Neural crest cell (in vitro differentiated cells): ENCODE data around the gene PLAU. TPM values are rescaled to one million over a fixed set of nuclear protein-coding genes. Genes with fewer than 3 reads are reported as not detected.

Experiments used
- DNase-seq: peaks from one replicate; pipeline ENCODE4 v3.0.0; 2021; ENCODE audit warnings: low read depth, mixed read lengths, low spot score
- H3K27ac Mint-ChIP-seq: one replicate; pipeline ENCODE4 v1.8.0; 2021; ENCODE audit warnings: mild to moderate bottlenecking, mixed read lengths; ENCODE audit not compliant: unreplicated experiment
- H3K27me3 Mint-ChIP-seq: 2 replicates; pipeline ENCODE4 v1.8.0; 2021; ENCODE audit warnings: low read depth, mild to moderate bottlenecking, mixed read lengths
- H3K36me3 Mint-ChIP-seq: 2 replicates; pipeline ENCODE4 v1.8.0; 2021; ENCODE audit warnings: low read depth, mild to moderate bottlenecking, mixed read lengths
- H3K4me1 Mint-ChIP-seq: 2 replicates; pipeline ENCODE4 v1.8.0; 2021; ENCODE audit warnings: mixed read lengths
- H3K4me3 Mint-ChIP-seq: one replicate; pipeline ENCODE4 v1.8.0; 2021; ENCODE audit warnings: mild to moderate bottlenecking, mixed read lengths
- H3K9me3 Mint-ChIP-seq: 2 replicates; pipeline ENCODE4 v1.8.0; 2021; ENCODE audit warnings: mixed read lengths
- total RNA-seq: library from RNA; stranded (reverse); gene quantifications from 2 replicates; pipeline ENCODE4 v1.2.1, GENCODE V29; 2021
- TF ChIP-seq, protein P1 (sequence below): fragments of 200-600 bp; sonication (generic); conservative IDR thresholded peaks from 2 replicates; pipeline ENCODE4 v1.5.0; 2021; ENCODE audit warnings: antibody characterized with exemption, mild to moderate bottlenecking

The PLAU gene
- total RNA-seq, 1 donor from 2014 or later, result 3.5 TPM

DNA sequence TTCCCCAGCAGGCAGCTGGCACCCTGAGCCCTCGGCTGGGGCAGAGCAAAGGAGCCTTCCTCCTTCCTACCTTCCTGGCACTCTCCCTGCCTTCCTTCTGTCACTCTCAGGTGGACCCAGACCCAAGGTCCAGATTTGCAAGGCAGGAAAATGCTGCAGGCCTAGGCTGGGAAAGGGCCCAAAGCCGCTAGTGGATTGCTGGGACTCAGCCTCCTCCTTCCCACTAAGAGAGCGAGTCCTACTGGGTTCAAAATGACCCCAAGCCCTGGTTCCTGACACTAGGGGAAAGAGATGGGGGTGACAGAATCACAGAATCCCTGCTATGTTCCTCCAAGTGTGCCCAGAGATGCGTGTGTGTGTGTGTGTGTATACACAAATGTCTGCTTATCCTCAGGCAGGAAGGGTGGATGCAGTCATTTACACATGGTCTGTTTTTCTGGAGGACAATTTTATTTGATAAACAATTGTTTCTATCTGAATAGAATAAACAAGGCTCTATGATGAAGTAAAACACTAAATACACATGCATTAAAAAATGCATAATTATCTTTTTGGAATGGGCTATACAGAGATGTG lies 1.3 kb upstream of the PLAU start:
- peak overlapping the region; percentile 89 for H3K4me3 Mint-ChIP-seq
- H3K27me3 Mint-ChIP-seq, result peaks cover 50% of the 10 kb centered on the region
- H3K4me1 Mint-ChIP-seq, result peaks cover 44% of the 10 kb centered on the region
- no peaks in the 10 kb centered on the region for H3K36me3 Mint-ChIP-seq
- TF ChIP-seq, protein P1, sequence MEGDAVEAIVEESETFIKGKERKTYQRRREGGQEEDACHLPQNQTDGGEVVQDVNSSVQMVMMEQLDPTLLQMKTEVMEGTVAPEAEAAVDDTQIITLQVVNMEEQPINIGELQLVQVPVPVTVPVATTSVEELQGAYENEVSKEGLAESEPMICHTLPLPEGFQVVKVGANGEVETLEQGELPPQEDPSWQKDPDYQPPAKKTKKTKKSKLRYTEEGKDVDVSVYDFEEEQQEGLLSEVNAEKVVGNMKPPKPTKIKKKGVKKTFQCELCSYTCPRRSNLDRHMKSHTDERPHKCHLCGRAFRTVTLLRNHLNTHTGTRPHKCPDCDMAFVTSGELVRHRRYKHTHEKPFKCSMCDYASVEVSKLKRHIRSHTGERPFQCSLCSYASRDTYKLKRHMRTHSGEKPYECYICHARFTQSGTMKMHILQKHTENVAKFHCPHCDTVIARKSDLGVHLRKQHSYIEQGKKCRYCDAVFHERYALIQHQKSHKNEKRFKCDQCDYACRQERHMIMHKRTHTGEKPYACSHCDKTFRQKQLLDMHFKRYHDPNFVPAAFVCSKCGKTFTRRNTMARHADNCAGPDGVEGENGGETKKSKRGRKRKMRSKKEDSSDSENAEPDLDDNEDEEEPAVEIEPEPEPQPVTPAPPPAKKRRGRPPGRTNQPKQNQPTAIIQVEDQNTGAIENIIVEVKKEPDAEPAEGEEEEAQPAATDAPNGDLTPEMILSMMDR, result no peak
- H3K27ac Mint-ChIP-seq, result no peak overlapping the region
- no peak for DNase-seq
- no peaks in the 10 kb centered on the region for H3K9me3 Mint-ChIP-seq

DNA sequence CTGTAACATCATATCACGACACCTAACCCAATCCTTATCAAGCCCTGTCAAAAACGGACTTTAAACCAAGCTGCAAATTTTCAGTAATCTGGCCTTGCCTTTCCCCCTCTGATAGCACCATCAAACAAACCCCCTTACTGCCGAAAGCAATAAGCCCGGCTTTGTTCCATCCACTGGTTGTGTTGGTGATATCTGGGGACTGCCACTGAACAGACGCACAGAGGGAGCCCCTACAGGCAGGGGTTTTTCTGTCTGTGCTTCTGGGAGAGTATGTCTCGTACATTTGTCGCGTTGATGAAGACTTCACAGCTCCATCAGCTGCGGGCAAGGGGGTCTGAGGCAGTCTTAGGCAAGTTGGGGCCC lies 550 bp upstream of the PLAU start:
- H3K27ac Mint-ChIP-seq, result no peak overlapping the region
- peak overlapping the region; percentile 89 for H3K4me3 Mint-ChIP-seq
- DNase-seq, result no peak
- TF ChIP-seq, protein P1, result no peak
- no peaks in the 10 kb centered on the region for H3K36me3 Mint-ChIP-seq
- peaks cover 50% of the 10 kb centered on the region for H3K27me3 Mint-ChIP-seq
- no peaks in the 10 kb centered on the region for H3K9me3 Mint-ChIP-seq
- peaks cover 43% of the 10 kb centered on the region for H3K4me1 Mint-ChIP-seq

DNA sequence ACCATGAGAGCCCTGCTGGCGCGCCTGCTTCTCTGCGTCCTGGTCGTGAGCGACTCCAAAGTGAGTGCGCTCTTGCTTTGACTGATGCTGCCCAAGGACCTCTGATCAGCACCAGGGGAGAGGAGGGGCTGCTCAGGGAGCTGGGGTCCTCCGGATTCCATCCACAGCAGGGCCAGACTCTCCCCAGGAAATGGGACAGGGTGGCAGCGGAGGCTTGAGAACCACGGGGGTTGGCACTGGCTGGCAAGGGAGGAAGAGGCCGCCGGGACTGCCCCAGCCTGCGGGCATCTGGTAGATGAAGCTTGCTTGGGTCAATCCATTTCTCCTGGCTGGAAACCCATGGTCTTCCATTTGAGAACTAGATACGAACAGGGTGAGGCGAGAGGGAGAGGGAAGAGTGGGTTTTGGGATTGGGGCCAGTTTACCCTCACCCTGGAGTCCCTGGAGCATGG lies 647 bp downstream of the PLAU start:
- no peaks in the 10 kb centered on the region for H3K36me3 Mint-ChIP-seq
- no peak for DNase-seq
- H3K4me1 Mint-ChIP-seq, result peaks cover 45% of the 10 kb centered on the region
- no peaks in the 10 kb centered on the region for H3K9me3 Mint-ChIP-seq
- H3K27me3 Mint-ChIP-seq, result peaks cover 50% of the 10 kb centered on the region
- H3K4me3 Mint-ChIP-seq, result peak overlapping the region; percentile 88
- H3K27ac Mint-ChIP-seq, result no peak overlapping the region
- TF ChIP-seq, protein P1, result no peak

- no peak overlapping the region for H3K27ac Mint-ChIP-seq
- H3K27me3 Mint-ChIP-seq, result peaks cover 43% of the 10 kb centered on the region
- no peaks in the 10 kb centered on the region for H3K9me3 Mint-ChIP-seq
- no peak for DNase-seq
- peak overlapping the region; percentile 38 for H3K4me3 Mint-ChIP-seq
- peaks cover 40% of the 10 kb centered on the region for H3K4me1 Mint-ChIP-seq
- TF ChIP-seq, protein P1, result no peak
- no peaks in the 10 kb centered on the region for H3K36me3 Mint-ChIP-seq
Measured at GRCh38 chr10:73914036-73914435, 3.1 kb downstream of the PLAU start.

DNA sequence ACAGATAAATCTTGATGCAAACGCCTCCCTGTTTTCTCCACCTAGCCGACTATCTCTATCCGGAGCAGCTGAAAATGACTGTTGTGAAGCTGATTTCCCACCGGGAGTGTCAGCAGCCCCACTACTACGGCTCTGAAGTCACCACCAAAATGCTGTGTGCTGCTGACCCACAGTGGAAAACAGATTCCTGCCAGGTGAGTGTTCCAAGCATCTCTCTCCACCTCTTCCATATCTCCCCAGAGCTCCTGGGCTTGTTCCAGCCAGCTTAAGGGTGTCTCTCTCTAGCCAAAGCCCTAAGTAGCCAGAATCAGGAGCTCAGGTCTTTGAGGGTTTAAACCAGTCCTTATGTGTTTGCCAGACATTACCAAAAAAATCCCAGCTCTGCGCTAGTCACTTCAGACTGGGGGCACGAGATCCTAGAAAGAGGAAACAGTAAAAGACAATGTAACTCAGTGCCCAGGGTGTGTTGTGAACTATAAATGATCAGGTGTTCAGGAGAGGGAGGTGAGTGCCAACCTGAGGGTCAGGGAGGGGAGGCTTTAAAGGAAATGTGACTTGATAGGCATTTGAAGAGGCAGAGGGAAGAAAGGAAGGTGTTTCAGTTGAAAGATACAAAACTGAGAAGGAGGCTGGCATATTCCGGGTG lies 4.4 kb downstream of the PLAU start:
- Mint-ChIP-seq H3K4me1 (peaks cover 37% of the 10 kb centered on the region), H3K4me3 (peak overlapping the region; percentile 0), H3K27me3 (peaks cover 30% of the 10 kb centered on the region), H3K27ac (no peak overlapping the region), H3K36me3 (no peaks in the 10 kb centered on the region), H3K9me3 (no peaks in the 10 kb centered on the region)
- no peak for DNase-seq
- TF ChIP-seq, protein P1, result no peak
